Coronary artery (tissue), 2 donors: ENCODE results near the gene TSC22D4.
"Not testable (repeated sequence)": the region's sequence is repeated elsewhere in the genome, so short reads cannot be mapped to it uniquely, and the experiment has no call there.

Source experiments
- DNase-seq: peaks from one replicate; pipeline ENCODE4 v3.0.0-alpha.2; 2017; ENCODE audit warnings: low spot score
- H3K27ac ChIP-seq, 2 donors: fragments of 200-600 bp; sonication (generic); one replicate each; pipeline ENCODE4 v1.5.1; 2016 to 2019
- H3K4me3 ChIP-seq: fragments of 200-600 bp; sonication (generic); 2 replicates; pipeline ENCODE4 v1.5.1; 2016; ENCODE audit warnings: mild to moderate bottlenecking, moderate library complexity
- CTCF ChIP-seq: fragments of 200-600 bp; sonication (generic); IDR thresholded peaks from one replicate; pipeline ENCODE4 v1.5.1; 2019; ENCODE audit warnings: antibody characterized with exemption

TSC22D4 gene

GRCh38 chr7:100478958-100479660 lies at the start of gene TSC22D4:
TSS of gene TSC22D4 (minus strand) at chr7:100479214. CDS start at chr7:100478038, 1,176 bp downstream.
- Histone ChIP-seq H3K4me3 (peak within 1 kb of the TSS; percentile 96), H3K27ac (peak within 1 kb of the TSS; percentile 92 to 94)
- peak; percentile 96 for DNase-seq
- no peak for TF ChIP-seq CTCF

- not testable (repeated sequence) for H3K27ac ChIP-seq, DNase-seq, H3K4me3 ChIP-seq
Measured at GRCh38 chr7:100528108-100528866, 49.3 kb upstream of the TSC22D4 start.

DNA sequence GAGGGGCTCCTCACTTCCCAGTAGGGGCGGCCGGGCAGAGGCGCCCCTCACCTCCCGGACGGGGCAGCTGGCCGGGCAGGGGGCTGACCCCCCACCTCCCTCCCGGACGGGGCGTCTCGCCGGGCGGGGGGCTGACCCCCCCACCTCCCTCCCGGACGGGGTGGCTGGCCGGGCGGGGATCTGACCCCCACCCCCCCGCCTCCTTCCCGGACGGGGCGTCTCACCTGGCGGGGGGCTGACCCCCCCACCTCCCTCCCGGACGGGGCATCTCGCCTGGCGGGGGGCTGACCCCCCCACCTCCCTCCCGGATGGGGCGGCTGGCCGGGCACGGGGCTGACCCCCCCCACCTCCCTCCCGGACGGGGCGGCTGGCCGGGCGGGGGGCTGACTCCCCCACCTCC lies 44.2 kb upstream of the TSC22D4 start:
- H3K27ac ChIP-seq, H3K4me3 ChIP-seq, DNase-seq: not testable (repeated sequence)

DNA sequence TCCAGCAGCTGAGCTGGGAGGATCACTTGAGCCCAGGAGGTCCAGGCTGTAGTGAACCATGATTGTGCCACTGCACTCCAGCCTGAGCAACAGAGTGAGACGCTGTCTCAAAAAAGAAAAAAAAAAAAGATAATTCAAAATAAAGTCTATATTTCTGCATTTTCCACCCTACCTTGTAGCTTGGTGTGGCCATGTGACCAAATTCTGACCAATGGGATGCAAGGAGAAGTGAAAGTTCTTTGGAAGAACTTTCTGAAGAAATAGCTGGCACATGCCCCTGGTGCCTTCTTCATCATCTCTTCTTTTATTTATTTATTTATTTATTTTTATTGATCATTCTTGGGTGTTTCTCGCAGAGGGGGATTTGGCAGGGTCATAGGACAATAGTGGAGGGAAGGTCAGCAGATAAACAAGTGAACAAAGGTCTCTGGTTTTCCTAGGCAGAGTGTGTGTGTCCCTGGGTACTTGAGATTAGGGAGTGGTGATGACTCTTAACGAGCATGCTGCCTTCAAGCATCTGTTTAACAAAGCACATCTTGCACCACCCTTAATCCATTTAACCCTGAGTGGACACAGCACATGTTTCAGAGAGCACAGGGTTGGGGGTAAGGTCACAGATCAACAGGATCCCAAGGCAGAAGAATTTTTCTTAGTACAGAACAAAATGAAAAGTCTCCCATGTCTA lies 43.0 kb upstream of the TSC22D4 start:
- not testable (repeated sequence) for DNase-seq, H3K4me3 ChIP-seq, H3K27ac ChIP-seq

DNA sequence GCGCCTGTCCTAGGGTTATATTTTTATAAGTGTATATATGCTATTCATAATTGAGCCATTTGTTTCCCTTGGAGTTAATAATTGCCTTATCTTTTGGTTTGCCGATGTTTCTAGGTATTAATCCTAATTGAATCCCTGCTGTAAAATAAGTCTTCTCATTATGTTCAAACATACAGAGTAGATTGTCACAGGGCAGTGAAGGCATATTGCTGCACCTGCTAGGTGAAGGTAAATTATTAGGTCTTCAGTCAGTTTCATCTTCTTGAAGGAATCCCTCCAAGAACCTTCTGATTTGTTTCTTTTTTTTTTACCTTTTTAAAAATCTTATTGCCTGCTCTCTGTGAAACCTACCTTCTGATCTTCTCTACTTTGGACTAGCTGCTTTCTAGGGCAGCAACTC lies 42.1 kb upstream of the TSC22D4 start:
- Histone ChIP-seq H3K27ac (no peak overlapping the region), H3K4me3 (no peak overlapping the region)
- no peak for TF ChIP-seq CTCF
- DNase-seq = no peak

DNA sequence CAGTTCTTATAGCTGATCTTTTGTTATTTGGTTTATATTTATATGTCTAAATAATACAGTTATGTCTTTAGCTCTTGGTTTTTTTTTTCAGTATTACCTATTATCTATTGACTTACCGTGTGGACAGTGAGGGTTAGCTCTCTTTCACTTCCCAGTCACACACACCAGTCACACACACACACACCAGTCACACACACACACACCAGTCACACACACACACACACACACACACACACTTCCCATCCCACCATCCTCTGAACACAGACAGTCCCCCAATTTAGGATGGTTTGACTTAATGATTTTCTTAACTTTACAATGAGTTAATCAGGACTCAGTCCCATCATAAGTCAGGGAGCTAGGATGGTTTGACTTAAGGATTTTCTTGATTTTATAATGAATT lies 41.1 kb upstream of the TSC22D4 start:
- no peak for DNase-seq
- Histone ChIP-seq H3K4me3 (no peak overlapping the region), H3K27ac (no peak overlapping the region)
- no peak for TF ChIP-seq CTCF

DNA sequence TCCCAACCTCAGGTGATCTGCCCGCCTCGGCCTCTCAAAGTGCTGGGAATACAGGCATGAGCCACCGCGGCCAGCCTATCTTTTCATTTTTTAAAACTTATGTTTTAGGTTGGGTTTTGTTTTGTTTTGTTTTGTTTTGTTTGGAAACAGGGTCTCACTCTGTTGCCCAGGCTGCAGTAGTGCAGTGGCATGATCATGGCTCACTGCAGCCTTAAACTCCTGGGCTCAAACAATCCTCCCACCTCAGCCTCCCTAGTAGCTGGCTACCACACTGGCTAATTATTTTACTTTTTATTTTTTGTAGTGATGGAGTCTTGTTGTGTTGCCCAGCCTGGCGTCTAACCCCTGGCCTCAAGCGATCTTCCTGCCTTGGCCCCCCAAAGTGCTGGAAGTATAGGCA lies 40.6 kb upstream of the TSC22D4 start:
- Histone ChIP-seq H3K4me3 (no peak overlapping the region), H3K27ac (no peak overlapping the region)
- no peak for TF ChIP-seq CTCF
- no peak for DNase-seq

DNA sequence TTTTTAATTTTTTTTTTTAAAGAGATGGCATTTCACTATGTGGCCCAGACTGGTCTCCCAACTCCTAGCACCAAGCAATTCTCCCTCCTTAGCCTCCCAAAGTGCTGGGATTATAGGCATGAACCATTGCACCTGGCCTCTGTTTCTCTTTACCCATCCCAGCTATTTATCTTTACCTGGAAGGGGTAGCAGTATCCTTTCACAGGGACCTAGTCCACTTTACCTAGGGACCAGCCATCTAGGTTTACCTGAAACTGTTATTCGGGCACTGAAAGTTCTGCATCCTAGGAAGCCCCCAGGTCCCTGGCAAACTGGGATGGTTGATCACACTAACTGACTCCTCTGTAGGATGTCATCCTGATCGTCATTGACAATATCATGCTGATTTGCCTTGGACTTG lies 38.3 kb upstream of the TSC22D4 start:
- Histone ChIP-seq H3K27ac (no peak overlapping the region), H3K4me3 (no peak overlapping the region)
- no peak for TF ChIP-seq CTCF
- DNase-seq = no peak
